Ammon's horn (tissue), 1 donor: ENCODE data around the gene ARMC6.
"Not testable (repeated sequence)": the region's sequence is repeated elsewhere in the genome, so short reads cannot be mapped to it uniquely, and the experiment has no call there.

ENCODE experiments used
- DNase-seq: peaks from one replicate; pipeline ENCODE4 v3.0.0-alpha.2; 2016; ENCODE audit warnings: low spot score

Gene ARMC6

GRCh38 chr19:19074196-19074882 lies 40.9 kb downstream of the ARMC6 start:
- no peak for DNase-seq

GRCh38 chr19:19075126-19075525 lies 41.7 kb downstream of the ARMC6 start:
- no peak for DNase-seq

GRCh38 chr19:19076476-19076875 lies 43.1 kb downstream of the ARMC6 start:
- no peak for DNase-seq

DNA sequence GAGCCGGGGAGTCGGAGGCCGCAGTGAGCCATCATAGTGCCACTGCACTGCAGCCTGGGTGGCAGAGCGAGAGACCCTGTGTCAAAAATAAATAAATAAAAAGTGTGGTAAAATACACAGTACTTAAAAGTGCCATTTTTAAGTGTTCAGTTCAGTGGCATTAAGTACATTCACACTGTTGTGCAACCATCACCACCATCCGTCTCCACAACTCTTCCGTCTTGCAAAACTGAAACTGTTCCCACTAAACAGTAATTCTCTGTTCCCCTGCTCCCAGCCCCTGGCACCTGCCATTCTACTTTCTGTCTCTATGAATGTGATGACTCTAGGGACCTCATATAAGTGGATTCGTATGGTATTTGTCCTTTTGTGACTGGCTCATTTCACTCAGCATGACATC lies 43.7 kb downstream of the ARMC6 start:
- DNase-seq = no peak

DNA sequence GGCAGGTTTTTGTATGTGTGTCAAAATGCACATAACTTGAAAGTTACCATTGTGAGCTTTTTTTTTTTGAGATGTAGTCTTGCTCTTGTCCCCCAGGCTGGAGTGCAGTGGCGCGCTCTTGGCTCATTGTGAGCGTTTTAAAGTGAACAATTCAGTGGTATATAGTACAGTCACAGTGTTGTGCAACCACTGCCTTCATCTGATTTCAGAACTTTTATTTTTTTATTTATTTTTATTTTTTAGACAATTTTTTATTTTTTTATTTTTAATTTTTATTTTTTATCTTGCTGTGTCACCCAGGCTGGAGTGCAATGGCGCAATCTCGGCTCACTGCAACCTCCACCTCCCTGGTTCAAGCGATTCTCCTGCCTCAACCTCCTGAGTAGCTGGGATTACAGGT lies 45.4 kb downstream of the ARMC6 start:
- no peak for DNase-seq

- no peak for DNase-seq
These were observed 46.2 kb downstream of the ARMC6 start for GRCh38 chr19:19079571-19079970.

- no peak for DNase-seq
These were observed 48.3 kb downstream of the ARMC6 start for GRCh38 chr19:19081642-19082151.

GRCh38 chr19:19083413-19084178 lies 50.2 kb downstream of the ARMC6 start:
- no peak for DNase-seq

DNA sequence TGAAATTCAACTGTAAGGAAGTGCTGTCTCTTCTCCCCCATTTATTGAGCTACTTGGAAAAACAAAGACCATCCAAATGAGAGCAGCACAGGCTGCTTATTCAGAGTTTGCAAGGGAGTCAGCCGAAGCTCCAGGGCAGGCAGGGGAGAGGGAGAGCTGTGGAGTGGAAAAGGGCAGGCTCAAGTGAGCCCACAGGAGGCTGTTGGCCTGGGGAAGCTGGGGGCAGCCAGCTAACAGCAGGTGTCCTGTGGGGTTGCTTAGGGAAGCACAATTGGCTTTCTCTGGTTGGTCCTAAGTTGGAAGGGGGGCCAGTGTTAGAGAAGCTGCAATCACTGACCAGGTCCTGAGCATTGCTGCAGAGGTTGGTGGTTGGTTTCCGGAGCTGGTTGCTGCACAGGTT lies 54.3 kb downstream of the ARMC6 start:
- DNase-seq = no peak

DNA sequence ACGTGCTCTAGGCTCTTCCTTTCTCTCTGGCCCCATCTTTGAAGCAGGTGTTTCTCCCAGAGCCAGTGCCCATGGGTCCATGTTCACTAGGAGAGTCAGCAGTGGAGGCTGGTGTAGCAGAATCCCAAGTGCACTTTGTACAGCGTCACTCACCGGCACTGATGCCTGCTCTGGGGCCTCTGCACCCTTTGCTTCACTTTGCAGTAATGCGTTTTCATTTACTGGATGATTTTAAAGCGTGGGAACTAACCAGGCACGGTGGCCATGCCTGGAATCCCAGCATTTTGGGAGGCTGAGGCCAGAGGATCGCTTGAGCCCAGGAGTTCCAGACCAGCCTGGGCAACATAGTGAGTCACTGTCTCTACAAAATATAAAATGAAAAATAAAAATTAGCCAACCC lies 61.1 kb downstream of the ARMC6 start:
- DNase-seq = no peak

- DNase-seq = no peak
These were observed 62.3 kb downstream of the ARMC6 start for GRCh38 chr19:19095691-19096090.

GRCh38 chr19:19096641-19097627 lies 63.5 kb downstream of the ARMC6 start:
- DNase-seq = no peak

GRCh38 chr19:19098084-19098702 lies 64.8 kb downstream of the ARMC6 start:
- no peak for DNase-seq

DNA sequence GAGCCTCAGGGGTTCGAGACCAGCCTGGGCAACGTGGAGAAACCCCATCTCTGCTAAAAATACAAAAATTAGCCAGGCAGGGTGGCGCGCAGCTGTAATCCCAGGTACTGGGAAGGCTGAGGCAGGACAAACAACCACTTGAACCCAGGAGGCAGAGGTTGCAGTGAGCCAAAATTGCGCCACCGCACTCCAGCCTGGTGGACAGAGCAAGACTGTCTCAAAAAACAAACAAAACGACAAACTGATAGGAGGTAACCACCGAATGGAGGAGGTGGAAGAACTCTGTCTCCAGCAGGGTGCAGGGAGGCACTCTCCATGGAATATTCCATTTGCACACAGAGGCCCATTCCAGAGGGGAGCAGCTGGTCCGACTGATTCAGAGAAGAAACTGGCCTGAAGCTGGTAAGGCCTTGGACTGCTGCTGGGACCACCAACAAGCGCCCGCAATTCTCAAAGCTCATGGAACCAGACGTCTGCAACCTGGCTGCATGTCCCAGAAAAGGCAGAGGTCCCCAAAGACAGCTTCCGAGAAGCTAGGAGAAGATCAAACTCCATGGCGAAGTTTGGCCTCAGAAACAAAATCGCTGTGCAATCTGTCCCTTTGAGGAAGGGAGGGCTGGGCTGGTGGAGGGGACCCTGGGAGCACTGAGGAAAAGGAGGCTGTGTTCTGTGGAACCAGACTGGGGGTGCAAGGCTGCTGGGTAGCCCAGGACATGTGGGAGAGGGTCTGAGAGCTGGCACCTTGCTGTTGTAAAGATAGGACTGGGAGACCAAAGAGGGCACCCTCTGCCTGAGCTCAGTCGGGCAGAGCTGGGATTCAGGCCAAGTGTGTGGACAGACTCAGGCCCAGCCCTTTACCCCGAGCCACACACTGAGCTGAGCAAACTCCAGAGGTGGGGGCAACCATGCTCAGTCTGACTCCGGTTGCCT lies 65.6 kb downstream of the ARMC6 start:
- DNase-seq = no peak

DNA sequence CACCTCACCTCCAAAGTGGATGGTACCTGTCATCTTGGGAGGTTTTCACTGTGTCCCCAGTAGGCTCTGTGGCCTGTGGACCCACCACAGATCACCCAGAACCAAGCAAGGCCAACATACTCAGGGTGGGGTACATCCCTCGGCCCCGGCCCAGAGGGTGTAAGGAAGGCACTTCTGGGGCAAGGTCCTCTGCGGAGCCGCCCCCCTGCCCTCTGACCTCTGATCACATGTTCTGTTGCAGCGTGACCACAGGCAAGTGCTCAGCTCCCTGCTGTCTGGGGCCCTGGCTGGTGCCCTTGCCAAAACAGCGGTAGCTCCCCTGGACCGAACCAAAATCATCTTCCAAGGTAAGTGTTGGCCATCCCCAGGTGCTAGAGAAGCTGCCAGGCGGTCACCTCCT lies 68.1 kb downstream of the ARMC6 start:
- no peak for DNase-seq

GRCh38 chr19:19102566-19102965 lies 69.2 kb downstream of the ARMC6 start:
- not testable (repeated sequence) for DNase-seq

- no peak for DNase-seq
These were observed 69.8 kb downstream of the ARMC6 start for GRCh38 chr19:19103167-19103566.

DNA sequence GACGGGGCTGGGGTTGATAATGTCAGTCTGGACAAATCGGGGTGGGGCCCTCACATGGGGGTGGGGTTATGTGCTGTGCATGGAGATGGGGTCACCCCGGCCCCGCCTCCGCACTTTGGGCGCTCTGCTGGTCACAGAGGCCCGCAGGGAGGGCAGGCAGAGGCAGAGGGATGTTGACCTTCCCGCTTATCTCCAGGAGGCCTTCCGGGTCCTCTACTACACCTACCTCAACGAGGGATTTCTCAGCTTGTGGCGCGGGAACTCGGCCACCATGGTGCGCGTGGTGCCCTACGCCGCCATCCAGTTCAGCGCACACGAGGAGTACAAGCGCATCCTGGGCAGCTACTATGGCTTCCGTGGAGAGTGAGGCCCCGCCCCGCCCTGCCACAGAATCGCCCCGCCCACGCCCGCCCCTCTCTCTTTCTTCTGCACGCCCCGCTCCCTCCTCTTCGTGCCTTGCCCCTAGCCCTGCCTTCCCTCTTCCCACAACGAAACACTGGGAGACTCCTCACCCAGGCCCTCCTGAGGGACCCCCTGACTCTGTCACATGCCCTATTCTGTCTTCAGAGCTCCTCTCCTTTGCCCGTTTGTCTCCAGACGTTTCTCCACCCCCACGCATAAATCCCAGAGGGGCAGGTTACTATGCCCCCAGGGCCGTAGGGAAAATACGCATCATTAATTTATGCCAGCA lies 72.1 kb downstream of the ARMC6 start:
- no peak for DNase-seq

DNA sequence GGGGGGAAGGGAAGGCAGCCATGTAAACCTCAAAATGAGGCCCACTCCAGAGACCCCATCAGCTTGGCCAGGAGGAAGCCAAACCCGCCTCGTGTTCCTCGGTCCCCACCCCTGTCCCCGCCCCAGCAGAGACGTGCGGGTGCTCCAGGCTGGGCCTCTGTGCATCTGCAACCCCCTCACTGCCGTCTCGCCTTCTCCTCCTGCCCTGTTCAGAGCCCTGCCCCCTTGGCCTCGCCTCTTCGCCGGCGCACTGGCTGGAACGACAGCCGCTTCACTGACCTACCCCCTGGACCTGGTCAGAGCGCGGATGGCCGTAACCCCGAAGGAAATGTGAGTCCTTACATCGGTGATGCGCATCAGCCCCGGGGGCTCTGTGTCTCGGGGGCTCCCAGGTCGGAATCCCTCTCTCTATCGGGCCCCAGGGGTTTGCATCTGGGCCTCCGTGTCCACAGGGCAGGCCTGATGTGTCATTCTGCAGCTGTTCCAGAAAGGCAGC lies 72.7 kb downstream of the ARMC6 start:
- no peak for DNase-seq

DNA sequence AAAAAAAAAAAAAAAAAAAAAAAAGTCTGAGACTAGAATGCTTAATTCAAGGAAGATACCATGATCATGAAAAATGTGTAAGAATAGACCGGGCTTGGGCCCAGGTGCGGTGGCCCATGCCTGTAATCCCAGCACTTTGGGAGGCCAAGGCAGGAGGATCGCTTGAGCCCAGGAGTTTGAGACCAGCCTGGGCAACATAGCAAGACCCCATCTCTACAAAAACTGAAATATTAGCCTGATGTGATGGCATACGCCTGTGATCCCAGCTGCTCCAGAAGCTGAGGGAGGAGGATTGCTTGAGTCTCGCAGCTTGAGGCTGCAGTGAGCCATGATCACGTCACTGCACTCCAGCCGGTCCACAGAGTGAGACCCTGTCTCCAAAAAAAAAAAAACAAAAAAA lies 73.5 kb downstream of the ARMC6 start:
- not testable (repeated sequence) for DNase-seq
